ENCODE measurements around the gene CLIP4. TPM values are rescaled to one million over a fixed set of nuclear protein-coding genes. Genes with fewer than 3 reads are reported as not detected.

CLIP4 gene
- total RNA-seq, 4 donors from 2014 or later, result 45.4 to 84.0 (median 61.3) TPM

DNA sequence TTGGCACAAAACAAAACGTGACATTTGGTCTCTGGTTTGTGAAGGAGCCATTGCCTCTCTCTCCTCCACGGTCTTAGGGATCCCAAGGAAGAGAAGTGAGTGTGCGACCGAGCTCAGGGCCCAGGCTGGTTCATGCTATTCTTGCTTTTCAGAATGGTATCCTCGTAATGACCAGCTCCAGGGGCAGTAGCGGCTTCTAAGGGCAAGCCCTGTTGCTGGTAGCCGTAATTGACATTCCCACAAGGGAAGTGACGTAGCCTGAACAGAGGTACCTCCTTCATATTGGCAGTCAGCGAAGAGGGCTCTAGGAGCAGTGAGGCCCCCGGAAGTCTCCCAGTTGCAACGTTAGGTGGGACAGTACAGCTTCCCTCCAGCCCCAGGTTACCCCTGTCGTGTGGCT, 77.9 kb downstream of the CLIP4 start:
- no peak for DNase-seq (ENCODE audit: low spot score)
- no peak for ATAC-seq (ENCODE audit: low FRiP score)
- TF ChIP-seq, protein P1, sequence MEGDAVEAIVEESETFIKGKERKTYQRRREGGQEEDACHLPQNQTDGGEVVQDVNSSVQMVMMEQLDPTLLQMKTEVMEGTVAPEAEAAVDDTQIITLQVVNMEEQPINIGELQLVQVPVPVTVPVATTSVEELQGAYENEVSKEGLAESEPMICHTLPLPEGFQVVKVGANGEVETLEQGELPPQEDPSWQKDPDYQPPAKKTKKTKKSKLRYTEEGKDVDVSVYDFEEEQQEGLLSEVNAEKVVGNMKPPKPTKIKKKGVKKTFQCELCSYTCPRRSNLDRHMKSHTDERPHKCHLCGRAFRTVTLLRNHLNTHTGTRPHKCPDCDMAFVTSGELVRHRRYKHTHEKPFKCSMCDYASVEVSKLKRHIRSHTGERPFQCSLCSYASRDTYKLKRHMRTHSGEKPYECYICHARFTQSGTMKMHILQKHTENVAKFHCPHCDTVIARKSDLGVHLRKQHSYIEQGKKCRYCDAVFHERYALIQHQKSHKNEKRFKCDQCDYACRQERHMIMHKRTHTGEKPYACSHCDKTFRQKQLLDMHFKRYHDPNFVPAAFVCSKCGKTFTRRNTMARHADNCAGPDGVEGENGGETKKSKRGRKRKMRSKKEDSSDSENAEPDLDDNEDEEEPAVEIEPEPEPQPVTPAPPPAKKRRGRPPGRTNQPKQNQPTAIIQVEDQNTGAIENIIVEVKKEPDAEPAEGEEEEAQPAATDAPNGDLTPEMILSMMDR (IDR thresholded peaks at IDR 0.05), result no peak

DNA sequence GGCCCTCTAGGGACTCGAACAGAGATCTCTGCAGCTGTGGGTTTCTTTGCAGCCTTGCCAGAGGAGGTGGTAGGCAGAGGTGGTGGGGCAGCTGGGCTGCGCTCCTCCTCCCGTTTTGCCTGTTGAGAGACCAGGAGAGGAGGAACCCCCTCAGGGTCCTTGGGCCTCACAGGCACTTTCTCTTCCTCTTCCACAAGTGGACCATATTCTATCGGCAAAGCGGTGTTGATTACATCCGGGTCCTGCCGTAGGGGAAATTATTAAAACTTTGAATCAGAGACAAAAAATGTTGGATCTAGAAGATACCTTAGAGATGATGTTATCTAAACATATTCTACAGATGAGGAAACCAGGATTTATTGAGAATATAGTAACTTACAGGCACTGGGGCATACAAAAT, 78.5 kb downstream of the CLIP4 start:
- TF ChIP-seq, protein P1 (IDR thresholded peaks at IDR 0.05), result no peak
- DNase-seq (ENCODE audit: low spot score) (no peak), ATAC-seq (ENCODE audit: low FRiP score) (no peak)

DNA sequence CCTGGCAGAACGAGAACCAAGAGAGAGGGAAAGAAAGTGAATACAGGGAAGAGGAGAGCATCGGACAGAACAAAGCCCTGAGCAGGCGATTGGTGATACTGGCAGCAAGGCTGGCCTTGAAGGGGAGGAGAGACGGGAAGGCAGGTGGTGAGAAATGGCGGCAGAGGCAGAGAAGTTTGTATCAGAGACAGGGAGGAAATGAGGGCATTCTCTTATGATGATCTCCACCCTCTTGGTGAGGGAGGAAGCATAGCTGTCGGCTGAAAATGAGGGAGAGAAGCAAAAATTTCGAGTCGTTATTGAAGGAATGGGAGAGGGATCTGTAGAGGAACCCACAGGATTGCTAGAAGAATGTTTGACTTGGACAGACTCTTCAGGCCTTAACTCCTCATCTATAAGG, 80.6 kb downstream of the CLIP4 start:
- ATAC-seq (ENCODE audit: low FRiP score) (no peak), DNase-seq (ENCODE audit: low spot score) (no peak)
- TF ChIP-seq, protein P1 (IDR thresholded peaks at IDR 0.05), result no peak

DNA sequence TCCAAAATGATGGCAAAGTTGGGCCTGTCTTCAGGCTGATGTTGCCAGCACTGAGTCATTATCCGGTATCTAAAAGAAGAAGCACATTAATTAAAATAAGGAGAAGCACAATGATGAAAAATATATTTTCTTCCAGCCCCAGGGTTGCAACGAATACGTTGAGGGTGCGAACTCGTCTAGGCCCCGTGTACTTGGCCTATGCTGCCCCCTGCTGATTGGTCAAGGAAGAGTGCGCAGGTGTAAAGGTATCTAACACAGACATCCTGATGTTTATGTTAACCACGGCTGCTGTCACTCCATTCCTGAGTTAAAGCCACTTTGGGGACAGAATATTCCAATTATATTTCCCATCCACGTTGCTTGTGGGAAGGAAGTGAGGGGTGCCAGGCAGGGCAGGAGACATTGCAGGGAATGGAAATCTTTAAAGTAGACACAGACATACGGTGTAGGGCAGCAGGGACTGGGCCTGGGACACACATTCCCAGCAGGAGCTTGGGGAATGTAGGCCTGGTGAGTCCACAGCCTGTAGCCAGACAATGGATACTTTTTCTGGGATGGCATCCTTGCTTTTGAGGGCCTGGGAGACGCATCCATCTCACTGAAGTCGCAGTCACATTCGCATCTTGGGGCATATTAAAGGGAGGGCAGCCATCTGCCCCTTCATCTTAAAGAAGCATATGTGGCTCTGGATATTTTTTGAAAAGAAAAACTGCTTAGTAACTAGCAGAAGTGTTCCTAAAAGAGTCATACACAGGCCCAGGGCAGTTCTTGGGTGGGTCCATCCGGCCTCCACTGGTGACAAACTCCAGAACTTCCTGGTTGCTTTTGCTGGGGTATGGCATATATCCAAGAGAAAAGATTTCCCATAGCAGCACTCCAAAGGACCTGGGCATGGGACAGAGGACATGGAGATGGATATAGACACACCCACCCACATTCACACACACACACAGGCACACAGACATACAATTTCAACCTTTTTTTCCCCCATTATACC, 81.9 kb downstream of the CLIP4 start:
- peak; percentile 62 for ATAC-seq (ENCODE audit: low FRiP score)
- DNase-seq (ENCODE audit: low spot score), result peak; percentile 55
- TF ChIP-seq, protein P1 (IDR thresholded peaks at IDR 0.05), result peak in 1 of 3 donors; percentile 33

DNA sequence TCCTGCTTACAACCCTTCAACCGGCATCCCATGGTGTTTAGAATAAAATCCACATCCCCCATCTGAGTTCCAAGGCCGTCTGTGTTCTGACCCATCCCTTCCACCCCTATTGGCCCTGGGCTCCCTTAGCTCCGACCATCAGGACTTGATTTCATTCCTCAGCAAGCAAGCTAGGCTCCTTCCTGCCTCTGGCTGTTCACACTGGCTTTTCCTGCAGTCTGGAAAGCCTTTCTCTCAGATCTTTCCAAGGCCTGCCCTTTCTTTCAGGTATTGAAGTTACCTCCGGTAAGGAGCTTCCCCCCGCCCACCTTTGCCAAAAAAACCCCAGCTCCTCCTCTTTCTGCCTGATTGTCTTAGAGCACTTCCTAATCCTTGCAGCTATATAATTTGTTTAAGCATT, 86.8 kb downstream of the CLIP4 start:
- DNase-seq (ENCODE audit: low spot score), result no peak
- no peak for ATAC-seq (ENCODE audit: low FRiP score)
- TF ChIP-seq, protein P1 (IDR thresholded peaks at IDR 0.05), result no peak

DNA sequence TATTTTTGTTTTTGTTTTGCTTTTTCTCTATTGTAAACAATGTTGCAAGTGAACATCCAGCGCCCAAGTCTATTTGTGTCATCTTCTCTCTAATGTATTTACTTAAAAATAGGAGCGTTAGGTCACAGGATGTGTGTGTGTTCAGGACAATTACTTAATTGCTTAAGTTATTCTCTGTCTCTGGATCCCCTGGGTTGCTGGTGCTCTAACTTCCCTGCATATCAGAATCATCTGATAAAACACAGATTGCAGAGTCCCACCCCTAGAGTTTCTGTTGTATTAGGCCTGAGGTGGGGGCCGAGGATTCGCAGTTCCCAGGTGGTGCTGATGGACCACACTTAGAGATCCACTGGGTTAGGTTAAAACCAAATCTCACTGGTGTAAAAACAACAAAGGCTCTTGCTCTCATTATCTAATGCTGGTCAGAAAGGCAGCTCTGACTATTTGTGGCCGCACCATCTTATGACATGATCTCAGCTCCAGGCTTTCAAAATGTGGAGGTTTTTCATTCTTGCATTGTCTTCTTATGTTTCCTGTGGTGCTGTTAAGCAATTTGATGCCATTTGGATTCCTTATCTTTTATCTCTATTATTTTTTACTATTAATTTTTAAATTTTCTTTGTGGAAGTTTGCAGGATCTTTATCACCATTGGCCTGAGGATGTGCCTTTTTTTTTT, 87.7 kb downstream of the CLIP4 start:
- no peak for ATAC-seq (ENCODE audit: low FRiP score)
- DNase-seq (ENCODE audit: low spot score), result no peak
- TF ChIP-seq, protein P1 (IDR thresholded peaks at IDR 0.05), result no peak
